SK-N-SH treated with all-trans-retinoic acid at 6 μM for 48 hours (cell line): ENCODE results near the gene CNTNAP2.

Experiments used
- ARNTL ChIP-seq: fragments of 450-650 bp; formaldehyde crosslinking; IDR thresholded peaks from 2 replicates; pipeline ENCODE4 v1.5.0; 2020; ENCODE audit warnings: low read depth, mild to moderate bottlenecking, moderate library complexity, borderline replicate concordance
- CSDC2 ChIP-seq: fragments of 250-450 bp; sonication (Bioruptor Pico); IDR thresholded peaks from 2 replicates; pipeline ENCODE4 v1.5.0; 2020; ENCODE audit warnings: mild to moderate bottlenecking, moderate library complexity
- OSR1 ChIP-seq: fragments of 250-450 bp; sonication (Bioruptor Pico); IDR thresholded peaks from 2 replicates; pipeline ENCODE4 v1.8.0; 2022; ENCODE audit warnings: moderate library complexity, mild to moderate bottlenecking, inconsistent platforms
- RARB ChIP-seq: fragments of 250-450 bp; sonication (Bioruptor Pico); IDR thresholded peaks from 2 replicates; pipeline ENCODE4 v1.8.0; 2021; ENCODE audit warnings: mild to moderate bottlenecking, moderate library complexity
- TOX ChIP-seq: fragments of 250-450 bp; sonication (Bioruptor Pico); IDR thresholded peaks from 2 replicates; pipeline ENCODE4 v1.8.0; 2021; ENCODE audit warnings: mild to moderate bottlenecking, moderate library complexity, borderline replicate concordance
- ZFP3 ChIP-seq: fragments of 250-450 bp; sonication (Bioruptor Pico); IDR thresholded peaks from 2 replicates; pipeline ENCODE4 v1.5.0; 2020; ENCODE audit warnings: mild to moderate bottlenecking, moderate library complexity
- ZNF8 ChIP-seq: fragments of 450-650 bp; formaldehyde crosslinking; IDR thresholded peaks from 2 replicates; pipeline ENCODE4 v1.5.0; 2020; ENCODE audit warnings: mild to moderate bottlenecking, moderate library complexity

- TF ChIP-seq TOX, result no peak
- TF ChIP-seq ZFP3 (CRISPR knock-in tag), result no peak
- TF ChIP-seq RARB (CRISPR knock-in tag), result no peak
- TF ChIP-seq ZNF8 (CRISPR knock-in tag), result no peak
- TF ChIP-seq OSR1 (CRISPR knock-in tag), result no peak
- no peak for TF ChIP-seq ARNTL (CRISPR knock-in tag)
- no peak for TF ChIP-seq CSDC2 (CRISPR knock-in tag)
These were observed 535.6 kb downstream of the CNTNAP2 start for GRCh38 chr7:146652176-146652575.
